GM19452 (cell line): Measurements from ENCODE around the gene RNF10.
"Not testable (repeated sequence)": the region's sequence is repeated elsewhere in the genome, so short reads cannot be mapped to it uniquely, and the experiment has no call there.

ENCODE experiments used
- ATAC-seq: cut with Tn5 transposase; IDR thresholded peaks from one replicate; pipeline ENCODE4 v1.9.1; 2021; ENCODE audit not compliant: unreplicated experiment

RNF10 gene

DNA sequence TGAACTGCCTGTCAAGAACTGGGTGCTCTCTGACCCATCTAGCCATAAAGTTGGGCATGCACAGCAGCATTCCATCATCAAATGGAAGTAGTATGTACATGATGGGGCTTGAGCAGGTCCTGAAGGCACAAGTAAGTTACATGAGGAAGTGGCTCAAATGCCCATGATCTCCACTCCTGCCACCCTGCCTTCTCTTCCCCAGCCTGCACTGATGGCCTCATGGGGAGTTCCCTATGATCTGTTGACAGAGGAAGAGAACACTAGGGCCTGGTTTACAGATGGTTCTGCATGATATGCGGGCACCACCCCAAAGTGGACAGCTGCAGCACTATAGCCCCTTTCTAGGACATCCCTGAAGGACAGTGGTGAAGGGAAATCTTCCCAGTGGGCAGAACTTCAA lies 77.4 kb downstream of the RNF10 start:
- ATAC-seq, result not testable (repeated sequence)

DNA sequence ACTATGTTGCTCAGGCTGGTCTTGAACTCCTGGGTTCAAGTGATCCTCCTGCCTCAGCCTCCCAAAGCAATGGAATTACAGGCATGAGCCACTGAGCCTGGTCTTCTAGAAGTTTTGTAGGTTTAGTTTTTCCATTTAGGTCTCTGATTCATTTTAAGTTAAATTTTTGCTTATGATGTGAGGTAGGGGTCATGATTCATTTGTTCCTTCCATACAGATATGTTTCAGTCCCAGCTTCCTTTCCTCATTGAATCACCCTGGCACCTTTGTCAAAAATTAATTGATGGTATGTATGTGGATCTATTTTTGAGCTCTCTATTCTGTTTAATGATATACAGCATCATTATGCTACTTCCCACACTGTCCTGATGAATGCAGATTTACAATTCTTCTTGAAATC lies 80.7 kb downstream of the RNF10 start:
- no peak for ATAC-seq

DNA sequence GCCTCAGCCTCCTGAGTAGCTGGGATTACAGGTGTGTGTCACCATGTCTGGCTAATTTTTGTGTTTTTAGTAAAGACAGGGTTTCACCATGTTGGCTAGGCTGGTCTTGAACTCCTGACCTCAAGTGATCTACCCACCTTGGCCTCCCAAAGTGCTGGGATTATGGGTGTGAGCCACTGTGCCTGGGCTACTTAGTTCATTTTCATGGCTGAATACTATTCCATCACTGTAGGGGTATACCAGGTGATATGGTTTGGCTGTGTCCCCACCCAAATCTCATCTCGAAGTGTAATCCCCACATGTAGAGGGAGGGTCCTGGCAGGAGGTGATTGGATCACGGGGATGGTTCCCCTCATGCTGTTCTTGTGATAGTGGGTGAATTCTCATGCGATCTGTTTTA lies 83.0 kb downstream of the RNF10 start:
- ATAC-seq, result not testable (repeated sequence)

DNA sequence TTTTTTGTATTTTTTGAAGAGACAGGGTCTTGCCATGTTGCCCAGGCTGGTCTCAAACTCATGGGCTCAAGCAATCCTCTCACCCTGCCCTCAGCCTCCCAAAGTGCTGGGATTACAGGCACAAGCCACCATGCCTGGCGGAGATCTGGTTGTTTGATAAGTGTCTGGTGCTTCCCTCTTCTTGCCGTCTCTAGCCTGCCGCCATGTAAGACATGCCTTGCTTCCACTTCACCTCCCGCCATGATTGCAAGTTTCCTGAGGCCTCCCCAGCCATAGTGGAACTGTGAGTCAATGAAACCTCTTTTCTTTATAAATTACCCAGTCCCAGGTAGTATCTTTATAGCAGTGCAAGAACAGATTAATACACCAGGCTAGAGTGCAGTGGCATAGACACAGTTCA lies 83.6 kb downstream of the RNF10 start:
- ATAC-seq, result not testable (repeated sequence)

DNA sequence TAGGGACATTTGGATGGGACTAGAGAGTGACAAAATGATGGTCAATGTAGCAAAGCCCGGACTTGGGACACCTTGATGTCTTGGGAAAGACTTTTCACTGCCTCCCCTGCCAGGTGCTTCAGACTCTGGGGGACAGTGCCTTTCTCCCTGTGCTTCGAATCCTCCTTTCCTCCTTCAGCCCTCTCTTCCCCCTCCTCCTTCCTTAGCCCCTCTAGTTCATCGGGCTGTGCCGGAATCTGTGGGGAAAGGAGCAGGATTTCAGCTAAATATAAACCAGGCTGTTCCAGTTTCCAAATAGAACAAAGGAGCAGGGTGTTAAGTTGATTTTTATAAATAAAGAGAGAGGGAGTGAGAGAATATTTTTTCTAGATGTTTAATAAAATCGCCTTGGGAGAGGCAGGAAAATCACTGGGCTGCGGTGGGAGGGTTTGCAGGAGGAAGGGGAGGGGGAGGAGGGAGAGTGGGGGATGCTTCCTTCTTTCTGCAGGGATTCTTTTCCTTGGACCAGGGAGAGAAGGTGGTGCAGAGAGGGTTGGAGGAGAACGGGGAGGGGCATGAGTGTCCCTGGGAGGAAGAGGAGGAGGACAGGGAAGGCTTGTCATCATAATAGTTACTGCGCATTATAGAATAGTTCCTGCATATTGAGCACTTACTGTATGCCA lies 84.9 kb downstream of the RNF10 start:
- ATAC-seq, result no peak

DNA sequence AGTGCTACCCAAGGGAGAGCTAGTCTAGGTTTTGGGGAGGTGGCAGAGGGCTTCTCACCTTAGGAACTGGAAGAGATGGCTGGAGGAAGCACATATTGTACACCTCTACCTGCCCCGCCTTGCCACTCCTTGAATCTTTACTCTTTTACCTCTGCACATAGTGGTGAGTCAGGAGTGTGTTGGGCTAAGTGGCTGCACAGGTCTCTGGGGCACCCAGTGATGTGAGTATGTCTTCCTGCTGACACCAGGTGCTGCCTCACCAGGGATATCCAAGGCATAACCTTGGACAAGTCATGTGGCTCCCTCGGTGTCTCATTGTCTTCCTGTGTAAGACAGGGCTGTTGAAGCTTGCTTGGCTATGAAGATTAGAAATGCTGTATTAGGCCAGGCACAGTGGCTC lies 86.5 kb downstream of the RNF10 start:
- ATAC-seq, result no peak

DNA sequence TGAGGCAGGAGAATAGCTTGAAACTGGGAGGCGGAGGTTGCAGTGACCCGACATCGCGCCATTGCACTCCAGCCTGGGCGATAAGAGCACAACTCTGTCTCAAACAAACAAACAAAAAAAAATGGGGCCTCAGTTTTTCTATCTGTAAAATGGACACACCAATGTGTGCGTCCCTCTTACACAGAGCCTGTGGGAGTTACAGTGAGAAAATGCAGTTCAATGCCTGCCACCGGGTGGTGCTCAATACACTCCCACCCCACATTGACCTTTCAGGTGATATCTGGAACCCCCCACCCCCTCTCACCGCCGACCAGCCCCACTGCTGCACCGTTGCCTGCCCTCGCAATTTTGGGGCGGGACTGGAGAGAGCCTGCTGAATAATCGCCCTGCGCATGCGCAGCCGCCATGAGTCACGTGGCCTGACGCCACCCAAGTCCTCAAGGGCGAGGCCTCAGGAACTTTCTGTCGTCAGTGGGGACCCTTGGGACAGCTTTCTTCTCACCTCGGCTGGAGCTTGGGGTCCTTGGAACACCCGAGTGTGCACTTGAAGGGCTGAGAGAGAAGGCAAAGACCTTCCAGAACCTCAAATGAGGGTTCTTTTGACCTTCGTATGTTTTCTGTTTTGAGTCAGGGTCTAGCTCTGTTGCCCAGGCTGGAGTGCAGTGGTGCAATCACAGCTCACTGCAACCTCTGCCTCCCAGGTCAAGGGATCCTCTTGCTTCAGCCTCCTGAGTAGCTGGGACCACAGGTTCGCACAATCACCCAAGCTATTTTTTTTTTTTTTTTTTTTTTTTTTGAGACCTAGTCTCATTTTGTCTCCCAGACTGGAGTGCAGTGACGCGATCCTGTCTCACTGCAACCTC lies 91.6 kb downstream of the RNF10 start:
- no peak for ATAC-seq
